Smooth muscle cell (in vitro differentiated cells): Measurements from ENCODE around the gene XAGE2. TPM values are rescaled to one million over a fixed set of nuclear protein-coding genes. Genes with fewer than 3 reads are reported as not detected.

ENCODE experiments used
- DNase-seq: peaks from one replicate; lab custom pipeline; 2025; ENCODE audit not compliant: unreplicated experiment; lab: John Stamatoyannopoulos, UW
- H2AFZ ChIP-seq: fragments of 200-600 bp; sonication (generic); 2 replicates; pipeline ENCODE4 v1.6.0; 2016; ENCODE audit warnings: antibody characterized with exemption, low read depth, mild to moderate bottlenecking
- H3F3A ChIP-seq: fragments of 200-600 bp; sonication (generic); 2 replicates; pipeline ENCODE4 v1.6.0; 2017; ENCODE audit warnings: antibody characterized with exemption, low read depth
- H3K27ac ChIP-seq: fragments of 200-600 bp; sonication (generic); 2 replicates; pipeline ENCODE4 v1.5.1; 2016; ENCODE audit warnings: low read depth, mild to moderate bottlenecking
- H3K27me3 ChIP-seq: fragments of 200-600 bp; sonication (generic); 2 replicates; pipeline ENCODE4 v1.6.1; 2016; ENCODE audit warnings: low read depth, mild to moderate bottlenecking
- H3K36me3 ChIP-seq: fragments of 200-600 bp; sonication (generic); 2 replicates; pipeline ENCODE4 v1.5.1; 2016; ENCODE audit warnings: low read depth
- H3K4me1 ChIP-seq: fragments of 200-600 bp; sonication (generic); 2 replicates; pipeline ENCODE4 v1.5.1; 2016; ENCODE audit warnings: low read depth
- H3K4me2 ChIP-seq: fragments of 200-600 bp; sonication (generic); 2 replicates; pipeline ENCODE4 v1.6.0; 2016; ENCODE audit warnings: mild to moderate bottlenecking
- H3K4me3 ChIP-seq: fragments of 200-600 bp; sonication (generic); 2 replicates; pipeline ENCODE4 v1.5.1; 2016; ENCODE audit warnings: mild to moderate bottlenecking
- H3K79me2 ChIP-seq: fragments of 200-600 bp; sonication (generic); 2 replicates; pipeline ENCODE4 v1.6.0; 2016; ENCODE audit warnings: low read depth, mild to moderate bottlenecking
- H3K9ac ChIP-seq: fragments of 200-600 bp; sonication (generic); 2 replicates; pipeline ENCODE4 v1.6.0; 2016; ENCODE audit warnings: low read depth
- H3K9me3 ChIP-seq: fragments of 200-600 bp; sonication (generic); replicated peaks from 2 replicates; pipeline ENCODE4 v1.5.1; 2016; ENCODE audit warnings: low read depth
- H4K20me1 ChIP-seq: fragments of 200-600 bp; sonication (generic); 2 replicates; pipeline ENCODE4 v1.6.0; 2016; ENCODE audit warnings: low read depth
- CTCF ChIP-seq: fragments of 200-600 bp; sonication (generic); IDR thresholded peaks from 2 replicates; pipeline ENCODE4 v1.5.1; 2017; ENCODE audit warnings: borderline replicate concordance, mild to moderate bottlenecking, antibody characterized with exemption; ENCODE audit not compliant: insufficient read depth, poor library complexity, severe bottlenecking
- WGBS: methylation state at CpG from one replicate; pipeline ENCODE4 v1.1.7; 2016; ENCODE audit warnings: low lambda C conversion rate; 5-methylcytosine and 5-hydroxymethylcytosine counted together
- polyA plus RNA-seq: library from polyadenylated mRNA; unstranded; fragments of >200 nt; fragmentation: Nextera tagmentation; extraction: Ambion mirVana; gene quantifications from 2 replicates; pipeline ENCODE4 v1.2.1, GENCODE V29; 2016
- total RNA-seq: library from RNA; depleted of rRNA; stranded (reverse); fragments of >200 nt; gene quantifications from 2 replicates; pipeline ENCODE4 v1.2.3, GENCODE V29; 2014

The XAGE2 gene
- total and polyA plus RNA-seq, 2 experiments from 2014 or later, result 1.1 to 10.3 TPM

GRCh38 chrX:52410439-52411394 lies 41.9 kb downstream of the XAGE2 start:
- Histone ChIP-seq H3K4me3 (no peak overlapping the region), H3K9ac (no peak overlapping the region), H3K27me3 (no peaks in the 10 kb centered on the region), H3K4me1 (no peaks in the 10 kb centered on the region), H3K9me3 (no peaks in the 10 kb centered on the region), H3K79me2 (no peaks in the 10 kb centered on the region), H3K27ac (no peak overlapping the region), H4K20me1 (no peaks in the 10 kb centered on the region), H3K36me3 (no peaks in the 10 kb centered on the region), H3K4me2 (no peak overlapping the region), H2AFZ (no peak overlapping the region), H3F3A (no peaks in the 10 kb centered on the region)
- 75% methylated on average over 8 of the region's 8 CpGs for WGBS
- no peak for TF ChIP-seq CTCF
- no peak for DNase-seq

GRCh38 chrX:52415304-52415703 lies 46.5 kb downstream of the XAGE2 start:
- Histone ChIP-seq H4K20me1 (no peaks in the 10 kb centered on the region), H3K36me3 (no peaks in the 10 kb centered on the region)
- TF ChIP-seq CTCF, result no peak

GRCh38 chrX:52416816-52417215 lies 48.0 kb downstream of the XAGE2 start:
- Histone ChIP-seq H3K9me3 (no peaks in the 10 kb centered on the region), H3K4me2 (no peak overlapping the region), H3K27me3 (no peaks in the 10 kb centered on the region), H3F3A (no peaks in the 10 kb centered on the region), H3K27ac (no peak overlapping the region), H4K20me1 (no peaks in the 10 kb centered on the region), H3K9ac (no peak overlapping the region), H3K79me2 (no peaks in the 10 kb centered on the region), H3K36me3 (no peaks in the 10 kb centered on the region), H3K4me3 (no peak overlapping the region), H2AFZ (no peak overlapping the region), H3K4me1 (no peaks in the 10 kb centered on the region)
- no peak for TF ChIP-seq CTCF
- 70% methylated on average over 3 of the region's 3 CpGs for WGBS
- no peak for DNase-seq

More at GRCh38 chrX:52415304-52415703, 46.5 kb downstream of the XAGE2 start:
- Histone ChIP-seq H3F3A (no peaks in the 10 kb centered on the region), H3K9me3 (no peaks in the 10 kb centered on the region), H3K27me3 (no peaks in the 10 kb centered on the region), H2AFZ (no peak overlapping the region), H3K79me2 (no peaks in the 10 kb centered on the region), H3K27ac (no peak overlapping the region), H3K4me3 (no peak overlapping the region), H3K4me1 (no peaks in the 10 kb centered on the region), H3K9ac (no peak overlapping the region), H3K4me2 (no peak overlapping the region)
- no peak for DNase-seq
